Measurements from ENCODE around the gene DST.

The DST gene

GRCh38 chr6:56416247-56416646, 226.4 kb downstream of the DST start:
- TF ChIP-seq, protein P1, sequence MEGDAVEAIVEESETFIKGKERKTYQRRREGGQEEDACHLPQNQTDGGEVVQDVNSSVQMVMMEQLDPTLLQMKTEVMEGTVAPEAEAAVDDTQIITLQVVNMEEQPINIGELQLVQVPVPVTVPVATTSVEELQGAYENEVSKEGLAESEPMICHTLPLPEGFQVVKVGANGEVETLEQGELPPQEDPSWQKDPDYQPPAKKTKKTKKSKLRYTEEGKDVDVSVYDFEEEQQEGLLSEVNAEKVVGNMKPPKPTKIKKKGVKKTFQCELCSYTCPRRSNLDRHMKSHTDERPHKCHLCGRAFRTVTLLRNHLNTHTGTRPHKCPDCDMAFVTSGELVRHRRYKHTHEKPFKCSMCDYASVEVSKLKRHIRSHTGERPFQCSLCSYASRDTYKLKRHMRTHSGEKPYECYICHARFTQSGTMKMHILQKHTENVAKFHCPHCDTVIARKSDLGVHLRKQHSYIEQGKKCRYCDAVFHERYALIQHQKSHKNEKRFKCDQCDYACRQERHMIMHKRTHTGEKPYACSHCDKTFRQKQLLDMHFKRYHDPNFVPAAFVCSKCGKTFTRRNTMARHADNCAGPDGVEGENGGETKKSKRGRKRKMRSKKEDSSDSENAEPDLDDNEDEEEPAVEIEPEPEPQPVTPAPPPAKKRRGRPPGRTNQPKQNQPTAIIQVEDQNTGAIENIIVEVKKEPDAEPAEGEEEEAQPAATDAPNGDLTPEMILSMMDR (conservative IDR thresholded peaks at IDR 0.05), result no peak
- H3K27ac ChIP-seq, result no peak overlapping the region

DNA sequence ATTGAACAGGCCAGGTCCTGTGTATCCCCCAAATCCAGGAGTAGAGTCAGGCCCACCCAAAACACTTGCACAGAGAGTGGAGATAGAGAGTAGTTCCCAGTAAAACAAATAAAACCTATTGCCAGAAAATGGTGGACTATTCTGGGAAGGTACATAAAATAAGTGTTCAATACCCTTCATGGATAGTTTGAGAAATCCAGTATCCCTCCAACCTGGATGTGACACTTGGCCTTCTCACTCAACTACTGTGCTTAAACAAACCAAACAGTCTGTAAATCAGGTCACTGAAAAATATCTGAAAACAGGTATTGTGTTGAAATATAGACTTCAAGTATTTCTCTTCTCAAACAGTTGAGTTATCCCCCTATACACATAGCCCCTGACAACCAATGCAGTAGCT, 233.7 kb downstream of the DST start:
- H3K27ac ChIP-seq, result no peak overlapping the region
- TF ChIP-seq, protein P1 (conservative IDR thresholded peaks at IDR 0.05), result no peak
